HFF-Myc (cell line): ENCODE results near the gene ZNF274.

Experiments
- DNase-seq: peaks from one replicate; pipeline ENCODE4 v3.0.0-alpha.2; 2011; ENCODE audit warnings: low read depth; ENCODE audit errors: extremely low read depth
- H3K4me3 ChIP-seq: replicated peaks from 2 replicates; pipeline ENCODE4 v1.5.1; 2011; ENCODE audit warnings: low read depth, mild to moderate bottlenecking, control low read depth, low read length
- CTCF ChIP-seq: IDR thresholded peaks from 2 replicates; pipeline ENCODE4 v1.5.1; 2012; ENCODE audit warnings: mild to moderate bottlenecking, low read depth, low read length, control low read depth; ENCODE audit errors: missing control alignments

Gene ZNF274

GRCh38 chr19:58182577-58182988 is 278 bp upstream of the ZNF274 start:
- peak overlapping the region; percentile 80 for H3K4me3 ChIP-seq
- DNase-seq: no peak
- no peak for TF ChIP-seq CTCF

- TF ChIP-seq CTCF: no peak
- no peak for DNase-seq
- peak overlapping the region; percentile 80 for H3K4me3 ChIP-seq
Measured at GRCh38 chr19:58183817-58184215, 955 bp downstream of the ZNF274 start.

GRCh38 chr19:58196901-58197616 is 14.2 kb downstream of the ZNF274 start:
- H3K4me3 ChIP-seq: no peak overlapping the region
- no peak for TF ChIP-seq CTCF
- DNase-seq: no peak

GRCh38 chr19:58203814-58204475 is 21.1 kb downstream of the ZNF274 start:
- no peak overlapping the region for H3K4me3 ChIP-seq
- no peak for DNase-seq
- no peak for TF ChIP-seq CTCF

- no peak for TF ChIP-seq CTCF
- no peak overlapping the region for H3K4me3 ChIP-seq
- no peak for DNase-seq
Measured at GRCh38 chr19:58204566-58204965, 21.7 kb downstream of the ZNF274 start.

GRCh38 chr19:58209577-58209976 is 26.7 kb downstream of the ZNF274 start:
- H3K4me3 ChIP-seq: no peak overlapping the region
- no peak for TF ChIP-seq CTCF
- no peak for DNase-seq
